Suppressor macrophage (primary cell): ENCODE measurements around the gene LST1.
"Not testable (repeated sequence)": the region's sequence is repeated elsewhere in the genome, so short reads cannot be mapped to it uniquely, and the experiment has no call there.

Experiments used
- DNase-seq, 4 experiments: peaks; one replicate each; pipeline ENCODE4 v3.0.0-alpha.2; 2020 to 2022

LST1 gene

GRCh38 chr6:31580807-31581433, 5.2 kb upstream of the LST1 start:
- peak; percentile 84 to 95 (median 91) for DNase-seq

GRCh38 chr6:31581434-31582229, 4.4 kb upstream of the LST1 start:
- peak in 1 of 4 experiments; percentile 38 for DNase-seq

DNA sequence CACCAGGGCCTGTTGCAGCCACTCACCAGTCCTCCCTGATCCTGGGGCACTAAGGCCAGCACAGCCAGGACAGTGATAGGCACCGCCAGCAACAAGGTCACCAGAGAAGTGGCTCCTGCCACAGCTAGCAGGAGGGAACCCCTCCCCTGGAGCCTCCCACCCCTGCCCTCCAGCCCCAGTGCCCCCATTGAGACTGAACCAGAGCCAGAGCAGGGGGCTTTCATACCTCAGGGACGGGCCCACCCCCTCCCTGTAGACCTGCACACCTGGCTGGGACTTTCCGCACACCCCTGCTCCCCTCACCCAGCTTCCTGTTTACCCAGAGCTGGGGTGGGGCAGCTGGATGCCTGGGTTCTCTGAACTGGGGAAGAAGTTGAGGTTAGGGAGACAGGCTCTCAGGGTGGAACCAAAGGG, 3.8 kb upstream of the LST1 start, which contains the start of gene LTB:
LTB (minus strand) TSS at position 195 of the 414 bp plus-strand sequence; CDS start at position 188, 7 bp downstream.
- no peak for DNase-seq

GRCh38 chr6:31585491-31585890, 586 bp upstream of the LST1 start:
- DNase-seq: peak in 2 of 4 experiments; percentile 20 to 29

- DNase-seq: peak; percentile 63 to 86 (median 82)
Observed at GRCh38 chr6:31586599-31587281, 663 bp downstream of the LST1 start.

DNA sequence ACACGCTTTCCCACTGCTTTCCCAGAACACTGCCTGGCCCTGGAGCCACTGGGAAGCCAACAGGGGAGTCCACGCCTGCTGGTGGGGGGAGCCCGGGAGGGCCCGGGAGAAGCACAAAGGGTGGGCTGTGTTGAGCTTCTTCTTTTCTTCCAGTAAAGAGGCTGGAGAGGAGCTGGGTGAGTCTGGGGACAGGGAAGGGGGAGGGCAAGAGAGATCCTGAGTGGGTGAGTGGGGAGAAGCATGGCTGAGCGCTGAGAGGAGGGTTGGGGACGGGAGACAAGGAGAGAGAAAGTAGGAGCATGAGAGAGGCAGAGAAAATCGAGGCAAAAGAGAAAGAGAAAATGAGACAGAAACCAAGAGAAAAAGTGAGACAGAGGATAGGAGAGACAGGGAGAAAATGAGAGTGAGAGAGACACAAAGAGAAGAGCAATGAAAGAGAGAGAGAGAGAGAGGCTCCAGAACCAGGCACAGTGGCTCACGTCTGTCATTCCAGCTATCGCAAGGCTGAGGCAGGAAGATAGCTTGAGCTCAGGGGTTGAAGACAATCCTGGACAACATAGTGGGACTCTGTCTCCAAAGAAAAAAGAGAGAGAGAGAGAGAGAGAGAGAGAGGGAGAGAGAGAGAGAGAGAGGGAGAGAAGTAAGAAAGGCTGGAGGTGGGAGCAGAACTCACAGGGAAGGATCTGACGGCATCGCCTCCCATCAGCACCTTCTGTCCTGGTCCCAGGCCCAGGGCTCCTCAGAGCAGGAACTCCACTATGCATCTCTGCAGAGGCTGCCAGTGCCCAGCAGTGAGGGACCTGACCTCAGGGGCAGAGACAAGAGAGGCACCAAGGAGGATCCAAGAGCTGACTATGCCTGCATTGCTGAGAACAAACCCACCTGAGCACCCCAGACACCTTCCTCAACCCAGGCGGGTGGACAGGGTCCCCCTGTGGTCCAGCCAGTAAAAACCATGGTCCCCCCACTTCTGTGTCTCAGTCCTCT, 2.0 kb downstream of the LST1 start:
- DNase-seq: peak in 3 of 4 experiments; percentile 17 to 47 (median 46)

DNA sequence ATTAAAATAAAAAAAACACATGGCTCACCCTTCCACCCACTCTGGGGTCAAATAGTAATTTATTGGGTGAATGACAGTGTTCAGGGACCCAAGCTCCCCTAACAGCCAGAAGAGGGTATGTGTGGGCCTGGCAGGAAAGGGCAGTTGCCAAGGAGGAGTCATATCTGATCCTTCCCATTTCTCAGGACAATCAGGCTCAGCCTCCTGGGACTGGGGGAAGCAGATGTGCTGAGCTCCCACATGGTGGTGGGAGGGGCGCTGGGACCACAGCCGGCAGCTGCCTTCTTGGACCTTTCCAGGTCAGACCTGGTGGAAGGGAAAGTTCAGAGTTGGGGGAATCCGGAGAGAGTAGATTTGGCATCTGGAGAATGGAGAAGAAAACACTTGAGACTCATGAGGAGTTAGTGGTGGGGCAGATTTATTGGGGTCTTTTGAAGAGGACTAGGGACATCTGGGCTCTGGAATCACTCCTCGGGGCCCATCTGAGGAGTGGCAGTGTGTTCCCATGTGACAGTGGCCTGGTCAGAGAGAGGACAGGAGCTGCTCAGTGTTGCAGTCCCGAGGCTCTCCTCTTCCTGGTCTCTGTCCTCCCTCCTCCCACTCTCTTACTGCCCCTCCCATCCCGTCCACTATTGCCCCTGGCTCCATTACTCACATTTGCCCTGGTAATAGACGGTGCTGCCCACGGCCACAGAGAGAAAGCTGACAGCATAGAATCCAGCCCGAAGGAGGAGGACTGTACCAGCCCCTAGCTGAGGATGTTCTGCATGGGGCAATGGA, 3.0 kb downstream of the LST1 start:
- peak; percentile 57 to 83 (median 77) for DNase-seq

- DNase-seq: not testable (repeated sequence)
Observed at GRCh38 chr6:31590691-31591090, 4.6 kb downstream of the LST1 start.

- no peak for DNase-seq
Observed at GRCh38 chr6:31592396-31592771, 6.3 kb downstream of the LST1 start.

DNA sequence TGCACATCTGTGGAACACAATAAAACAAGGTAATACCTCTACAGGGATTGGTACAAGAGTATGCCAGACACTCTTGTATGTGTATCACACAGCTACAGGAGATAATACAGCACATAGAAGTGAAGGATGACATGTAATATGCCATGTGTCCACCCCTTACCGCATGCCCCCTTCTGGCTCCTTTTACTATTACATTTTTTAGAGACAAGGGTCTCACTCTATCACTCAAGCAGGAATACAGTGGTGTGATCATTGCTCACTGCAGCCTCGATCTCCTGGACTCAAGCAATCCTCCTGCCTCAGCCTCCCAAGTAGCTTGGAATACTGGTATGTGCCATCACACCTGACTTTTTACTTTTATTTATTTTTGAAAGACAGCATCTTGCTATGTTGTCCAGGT, 10.9 kb downstream of the LST1 start:
- DNase-seq: peak; percentile 49 to 81 (median 64)

DNA sequence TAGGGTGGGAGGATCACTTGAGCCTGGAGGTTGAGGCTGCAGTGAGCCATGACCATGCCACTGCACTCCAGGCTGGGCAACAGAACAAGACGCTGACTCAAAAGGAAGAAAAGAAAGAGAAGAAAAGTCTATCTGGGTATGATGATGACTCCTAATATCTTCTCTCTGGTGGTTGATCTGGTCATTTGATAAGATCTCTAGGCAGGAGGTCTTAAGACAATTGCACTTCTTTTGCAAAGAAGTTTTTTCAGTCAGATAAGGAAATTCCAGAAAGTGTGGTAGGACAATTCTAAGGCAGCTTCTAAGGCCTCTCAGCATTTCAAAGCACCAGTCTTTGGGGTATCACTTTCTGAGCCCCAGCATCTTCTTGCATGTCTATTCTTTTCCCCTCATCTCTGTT, 21.2 kb downstream of the LST1 start:
- DNase-seq: no peak

- no peak for DNase-seq
Observed at GRCh38 chr6:31609519-31610406, 23.7 kb downstream of the LST1 start.

- peak in 3 of 4 experiments; percentile 40 to 57 (median 45) for DNase-seq
Observed at GRCh38 chr6:31610968-31611367, 24.9 kb downstream of the LST1 start.

DNA sequence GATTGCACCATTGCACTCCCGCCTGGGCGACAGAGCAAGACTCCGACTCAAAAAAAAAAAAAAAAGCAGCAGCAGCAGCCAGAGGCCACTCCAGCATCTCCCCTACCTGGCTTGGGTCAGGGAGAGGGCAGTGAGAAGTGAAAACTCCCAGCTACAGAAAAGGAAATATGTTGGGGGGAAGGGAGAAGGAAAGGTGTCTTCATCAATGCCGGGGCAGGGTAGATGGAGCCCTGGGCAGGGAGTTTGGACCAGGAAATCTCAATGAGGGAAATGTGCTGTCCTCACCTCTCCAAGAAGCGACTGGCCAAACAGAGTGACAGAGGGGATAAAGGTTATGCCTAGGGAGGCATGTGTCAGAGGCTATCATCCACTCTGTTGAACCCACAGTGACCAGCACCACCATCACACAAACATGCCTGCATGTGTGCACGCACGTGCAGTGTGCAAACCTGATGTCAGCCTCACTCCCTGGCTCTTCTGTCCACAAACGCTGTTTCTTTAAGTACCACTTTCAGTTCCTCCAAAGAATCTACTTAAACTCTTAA, 28.1 kb downstream of the LST1 start:
- peak; percentile 61 to 81 (median 72) for DNase-seq

GRCh38 chr6:31614684-31615578, 28.9 kb downstream of the LST1 start, which contains the start of gene AIF1:
TSS of gene AIF1 (plus strand) at chr6:31615234. CDS start at chr6:31615330, 96 bp downstream.
- DNase-seq: peak; percentile 66 to 90 (median 88)

DNA sequence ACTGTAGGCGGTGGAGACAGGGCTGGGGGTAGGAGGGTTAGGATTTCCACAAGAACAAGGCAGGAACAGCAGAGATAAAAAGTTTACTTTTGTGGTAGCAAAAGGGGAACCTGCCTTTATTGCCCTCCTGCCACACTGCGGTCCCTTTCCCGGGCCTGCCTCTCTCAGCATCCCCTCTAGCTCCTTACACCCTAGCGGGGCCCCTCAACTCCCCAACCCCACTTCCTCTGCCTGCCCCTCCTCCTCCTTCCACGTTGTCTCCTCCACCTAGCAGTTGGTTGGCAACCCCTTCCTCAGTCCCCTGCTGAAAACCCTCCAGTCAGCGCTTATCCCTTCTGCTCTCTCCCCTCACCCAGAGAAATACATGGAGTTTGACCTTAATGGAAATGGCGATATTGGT, 29.7 kb downstream of the LST1 start:
- peak in 3 of 4 experiments; percentile 38 to 49 (median 41) for DNase-seq

DNA sequence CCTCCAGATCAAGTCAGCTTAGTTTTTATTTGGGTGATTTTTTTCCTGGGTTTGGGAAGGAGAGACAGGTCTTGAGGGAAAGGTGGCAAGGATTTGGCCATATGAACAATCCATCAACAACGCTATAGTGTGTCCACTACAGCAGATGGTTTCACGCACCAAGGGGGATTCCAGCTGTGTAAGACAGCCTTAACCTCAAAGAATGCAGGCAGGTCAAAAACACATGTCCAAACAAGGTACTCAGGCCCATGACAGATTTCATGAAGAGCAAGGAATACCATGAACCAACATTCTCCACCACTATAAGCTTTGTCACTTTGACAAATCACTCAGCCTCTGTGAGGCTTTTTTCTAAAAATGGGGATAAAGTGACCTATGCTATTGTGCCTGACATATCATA, 30.9 kb downstream of the LST1 start:
- no peak for DNase-seq

DNA sequence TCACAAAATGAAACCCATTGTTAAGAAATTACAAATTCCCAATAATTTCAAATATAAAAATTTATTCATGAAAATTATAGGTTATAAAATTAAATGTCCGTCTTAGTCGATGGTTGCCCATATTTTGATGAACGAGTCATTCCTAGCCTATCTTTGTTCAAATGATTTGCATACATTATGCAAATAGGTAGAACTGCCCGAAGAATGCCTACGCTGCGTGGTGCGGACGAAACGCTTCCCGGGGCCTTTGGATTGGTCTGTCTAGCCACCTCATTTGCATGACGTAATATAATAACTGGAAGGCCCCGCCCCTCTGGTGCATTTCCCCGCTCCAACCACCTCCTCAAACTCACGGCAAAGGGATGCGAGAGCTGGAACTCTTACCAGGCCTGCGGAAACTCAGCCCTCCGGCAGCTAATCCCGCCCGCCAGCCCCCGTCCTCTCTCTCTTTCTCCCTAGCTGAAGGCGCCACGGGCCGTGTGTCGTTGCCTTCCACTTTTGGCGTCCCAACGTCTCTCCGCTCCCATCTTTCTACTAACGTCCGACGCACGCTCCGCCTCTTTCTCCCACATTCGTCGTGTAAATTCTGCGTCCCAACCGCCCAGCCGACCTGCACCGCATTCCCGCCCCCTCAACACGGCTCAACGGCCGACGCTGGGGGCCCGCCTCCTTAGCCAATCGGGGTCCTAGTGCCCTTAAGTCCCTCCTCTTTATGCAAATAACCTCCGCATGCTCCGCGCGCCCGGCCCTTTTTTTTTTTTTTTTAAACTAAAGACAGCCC, 33.9 kb downstream of the LST1 start:
- DNase-seq: peak; percentile 99 to 100 (median 100)
